Breast epithelium (tissue), 4 donors: ENCODE measurements around the gene PUS3. TPM values are rescaled to one million over a fixed set of nuclear protein-coding genes. Genes with fewer than 3 reads are reported as not detected.

ENCODE experiments used
- DNase-seq, 2 donors: peaks; one replicate each; pipeline ENCODE4 v3.0.0-alpha.2; 2019; ENCODE audit warnings: low spot score in 2 of 2
- H3K27ac ChIP-seq, 2 donors: fragments of 200-600 bp; sonication (generic) in 1 of 2; one replicate each; pipeline ENCODE4 v1.5.1; 2016 to 2019; ENCODE audit warnings: mild to moderate bottlenecking in 1 of 2
- H3K27me3 ChIP-seq, 2 donors: fragments of 200-600 bp; sonication (generic) in 1 of 2; one replicate each; pipeline versions ENCODE4 v1.5.1 to v1.6.0; 2017 to 2019; ENCODE audit warnings: control low read depth in 1 of 2, mild to moderate bottlenecking in 1 of 2
- H3K36me3 ChIP-seq: fragments of 200-600 bp; one replicate; pipeline ENCODE4 v1.5.1; 2019
- H3K4me1 ChIP-seq, 2 donors: fragments of 200-600 bp; sonication (generic); one replicate each; pipeline ENCODE4 v1.5.1; 2016 to 2019; ENCODE audit warnings: control low read depth in 1 of 2
- H3K4me3 ChIP-seq, 3 donors: fragments of 200-600 bp; sonication (generic); 1 replicate in 2 of 3; 2 replicates in 1 of 3; pipeline ENCODE4 v1.5.1; 2016 to 2019; ENCODE audit warnings: mild to moderate bottlenecking in 3 of 3, moderate library complexity in 2 of 3
- H3K9me3 ChIP-seq, 2 donors: fragments of 200-600 bp; sonication (generic) in 1 of 2; one replicate each; pipeline ENCODE4 v1.5.1; 2016 to 2019; ENCODE audit warnings: control low read depth in 1 of 2
- POLR2A ChIP-seq: fragments of 450-650 bp; IDR thresholded peaks from one replicate; pipeline ENCODE4 v1.6.1; 2016; ENCODE audit warnings: antibody characterized with exemption, mild to moderate bottlenecking, moderate library complexity
- POLR2AphosphoS5 ChIP-seq, 3 donors: sonication (generic); formaldehyde crosslinking; IDR thresholded peaks; one replicate each; pipeline ENCODE4 v1.6.1; 2017; ENCODE audit warnings: antibody characterized with exemption in 3 of 3
- intact Hi-C: fragments of 100-400 bp; cut with DNase I; formaldehyde crosslinking; loops from one replicate; pipeline ENCODE4 v1.15.1; 2023; ENCODE audit warnings: low total_unique reads
- total RNA-seq, 3 donors: library from RNA; depleted of rRNA; stranded (reverse); fragments of >200 nt; gene quantifications; one replicate each; pipeline ENCODE4 v1.1.0, GENCODE V29; 2016
- TF ChIP-seq, protein P1 (sequence below), 3 donors: fragments of 450-650 bp; IDR thresholded peaks; one replicate each; pipeline ENCODE4 v1.5.1; 2016 to 2017; ENCODE audit warnings: antibody characterized with exemption in 3 of 3, mild to moderate bottlenecking in 3 of 3, moderate library complexity in 3 of 3

Gene PUS3
- total RNA-seq, 3 donors from 2014 or later = 5.6 to 10.2 (median 8.6) TPM

DNA sequence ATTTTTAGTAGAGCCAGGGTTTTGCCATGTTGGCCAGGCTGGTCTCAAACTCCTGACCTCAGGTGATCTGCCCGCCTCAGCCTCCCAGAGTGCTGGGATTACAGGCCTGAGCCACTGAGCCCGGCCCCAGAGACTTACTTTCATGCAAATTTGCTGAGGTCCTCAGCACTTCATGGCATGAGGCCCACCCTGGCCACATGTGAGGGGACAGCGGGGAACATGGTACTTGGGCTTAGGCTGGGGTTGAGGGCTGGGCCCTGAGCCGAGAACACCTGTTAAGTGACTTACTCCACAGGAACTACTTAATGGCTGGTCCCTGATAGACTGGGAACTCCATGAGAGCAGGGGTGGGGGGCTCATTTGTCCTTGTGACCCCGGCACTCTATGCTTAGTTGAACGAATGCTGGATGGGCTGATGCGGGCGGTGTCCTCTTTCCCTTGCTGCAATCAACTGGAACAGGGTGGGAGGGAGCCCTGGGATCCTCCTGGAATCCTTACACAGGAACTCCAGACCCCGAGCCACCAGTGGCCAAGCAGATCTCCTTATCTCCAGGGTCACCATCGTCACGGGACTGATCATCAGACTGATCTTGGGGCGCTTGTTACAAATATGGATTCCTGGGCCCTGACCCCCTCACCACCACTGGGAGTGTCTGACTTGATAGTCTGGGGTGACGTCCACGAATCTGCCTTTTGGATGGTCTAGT lies 43.9 kb upstream of the PUS3 start:
- intact Hi-C loops = no loop called here
- Histone ChIP-seq H3K4me3 (no peak overlapping the region), H3K27ac (no peak overlapping the region), H3K9me3 (no peaks in the 10 kb centered on the region), H3K36me3 (no peaks in the 10 kb centered on the region), H3K27me3 (no peaks in the 10 kb centered on the region), H3K4me1 (peaks cover 6 to 11% of the 10 kb centered on the region in 2 donors)
- TF ChIP-seq POLR2A (no peak), POLR2AphosphoS5 (IDR thresholded peaks at IDR 0.05) (no peak)
- TF ChIP-seq, protein P1, sequence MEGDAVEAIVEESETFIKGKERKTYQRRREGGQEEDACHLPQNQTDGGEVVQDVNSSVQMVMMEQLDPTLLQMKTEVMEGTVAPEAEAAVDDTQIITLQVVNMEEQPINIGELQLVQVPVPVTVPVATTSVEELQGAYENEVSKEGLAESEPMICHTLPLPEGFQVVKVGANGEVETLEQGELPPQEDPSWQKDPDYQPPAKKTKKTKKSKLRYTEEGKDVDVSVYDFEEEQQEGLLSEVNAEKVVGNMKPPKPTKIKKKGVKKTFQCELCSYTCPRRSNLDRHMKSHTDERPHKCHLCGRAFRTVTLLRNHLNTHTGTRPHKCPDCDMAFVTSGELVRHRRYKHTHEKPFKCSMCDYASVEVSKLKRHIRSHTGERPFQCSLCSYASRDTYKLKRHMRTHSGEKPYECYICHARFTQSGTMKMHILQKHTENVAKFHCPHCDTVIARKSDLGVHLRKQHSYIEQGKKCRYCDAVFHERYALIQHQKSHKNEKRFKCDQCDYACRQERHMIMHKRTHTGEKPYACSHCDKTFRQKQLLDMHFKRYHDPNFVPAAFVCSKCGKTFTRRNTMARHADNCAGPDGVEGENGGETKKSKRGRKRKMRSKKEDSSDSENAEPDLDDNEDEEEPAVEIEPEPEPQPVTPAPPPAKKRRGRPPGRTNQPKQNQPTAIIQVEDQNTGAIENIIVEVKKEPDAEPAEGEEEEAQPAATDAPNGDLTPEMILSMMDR (IDR thresholded peaks at IDR 0.05) = no peak
- DNase-seq = no peak

DNA sequence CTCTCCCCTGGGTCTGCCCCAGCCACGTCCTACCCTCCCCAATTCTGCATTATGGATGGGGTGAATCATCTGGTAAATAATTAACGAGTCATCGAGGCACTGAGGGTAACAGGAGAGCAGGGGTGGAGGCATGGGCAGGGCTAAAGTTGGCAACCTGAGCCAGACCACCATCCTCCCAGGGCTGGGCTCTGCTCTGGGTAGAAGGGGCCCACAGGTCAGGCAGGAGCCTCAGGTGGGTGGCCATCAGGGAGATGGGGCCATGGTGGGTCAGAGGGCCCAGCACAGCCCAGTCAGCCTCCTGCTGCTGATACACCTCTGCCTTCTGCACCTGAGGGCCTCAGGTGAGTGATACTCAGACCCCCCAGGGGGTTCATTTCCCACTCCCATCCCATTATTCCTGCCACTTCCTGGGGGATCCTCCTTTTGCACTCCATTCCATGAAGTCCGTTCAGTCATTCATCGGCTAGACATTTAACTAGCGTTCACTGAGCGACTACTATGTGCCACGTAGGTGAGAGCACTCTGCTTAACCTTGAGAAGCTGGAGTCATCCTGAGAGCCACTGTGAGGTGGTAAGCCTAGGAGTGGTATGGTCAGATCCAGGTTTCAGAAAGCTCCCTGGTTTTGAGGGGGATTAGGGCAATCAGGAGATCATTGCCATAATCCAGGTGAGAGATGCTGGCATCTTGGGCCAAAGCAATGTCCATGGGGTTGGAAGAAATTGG lies 43.0 kb upstream of the PUS3 start, which contains the start of gene VSIG10L2:
Gene VSIG10L2 (plus strand): TSS at position 248 of the 724 bp plus-strand sequence. CDS start 12 bp downstream, at position 260.
- TF ChIP-seq, protein P1 (IDR thresholded peaks at IDR 0.05) = no peak
- TF ChIP-seq POLR2AphosphoS5 (IDR thresholded peaks at IDR 0.05) = no peak
- TF ChIP-seq POLR2A = no peak
- H3K27me3 ChIP-seq = no peaks in the 10 kb centered on the region
- peaks cover 2 to 3% of the 10 kb centered on the region in 2 donors for H3K4me1 ChIP-seq
- intact Hi-C loops = no loop called here
- no peak within 1 kb of the TSS for H3K27ac ChIP-seq
- no peaks in the 10 kb centered on the region for H3K9me3 ChIP-seq
- no peak for DNase-seq
- H3K36me3 ChIP-seq = no peaks in the 10 kb centered on the region
- H3K4me3 ChIP-seq = no peak within 1 kb of the TSS

DNA sequence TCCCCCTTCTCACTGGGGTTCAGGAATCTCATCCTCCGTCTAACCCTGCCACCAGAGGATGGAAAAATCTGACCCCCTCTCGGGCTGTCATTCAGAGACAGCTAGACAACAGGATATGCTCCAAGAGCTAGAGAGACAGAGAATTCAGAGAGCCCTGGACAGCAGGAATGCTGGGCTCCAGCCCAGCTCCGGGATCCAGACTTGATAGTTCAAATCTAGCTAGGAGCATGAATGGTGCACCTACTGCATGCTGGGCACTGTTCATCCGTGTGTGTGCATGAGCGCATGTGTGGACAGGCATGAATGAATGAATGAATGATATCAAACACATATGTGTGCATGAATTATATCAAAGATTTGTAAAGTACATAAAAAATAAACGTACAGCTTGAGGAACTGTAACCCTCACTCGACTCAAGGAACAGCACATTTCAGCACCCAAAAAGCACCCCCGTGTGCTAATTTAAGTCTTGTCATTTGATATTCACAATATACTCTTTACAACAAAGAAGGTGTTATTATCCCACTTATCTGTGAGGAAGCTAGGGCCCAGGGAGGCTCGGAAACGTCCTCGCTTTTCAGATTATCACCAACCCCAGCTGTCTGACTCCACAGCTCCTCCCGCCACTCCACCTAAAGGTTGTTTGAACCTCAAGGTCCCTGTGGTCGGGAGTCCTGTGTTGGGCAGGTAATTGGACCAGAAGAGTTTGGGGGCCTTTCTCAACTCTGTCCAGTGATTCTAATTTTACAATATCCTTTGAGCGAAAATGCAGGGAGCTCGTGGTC lies 42.2 kb upstream of the PUS3 start:
- no peak overlapping the region for H3K27ac ChIP-seq
- no peak for DNase-seq
- no peaks in the 10 kb centered on the region for H3K4me1 ChIP-seq
- TF ChIP-seq POLR2A (no peak), POLR2AphosphoS5 (IDR thresholded peaks at IDR 0.05) (no peak)
- TF ChIP-seq, protein P1 (IDR thresholded peaks at IDR 0.05) = no peak
- H3K36me3 ChIP-seq = no peaks in the 10 kb centered on the region
- no peaks in the 10 kb centered on the region for H3K27me3 ChIP-seq
- intact Hi-C loops = no loop called here
- no peaks in the 10 kb centered on the region for H3K9me3 ChIP-seq
- H3K4me3 ChIP-seq = no peak overlapping the region

DNA sequence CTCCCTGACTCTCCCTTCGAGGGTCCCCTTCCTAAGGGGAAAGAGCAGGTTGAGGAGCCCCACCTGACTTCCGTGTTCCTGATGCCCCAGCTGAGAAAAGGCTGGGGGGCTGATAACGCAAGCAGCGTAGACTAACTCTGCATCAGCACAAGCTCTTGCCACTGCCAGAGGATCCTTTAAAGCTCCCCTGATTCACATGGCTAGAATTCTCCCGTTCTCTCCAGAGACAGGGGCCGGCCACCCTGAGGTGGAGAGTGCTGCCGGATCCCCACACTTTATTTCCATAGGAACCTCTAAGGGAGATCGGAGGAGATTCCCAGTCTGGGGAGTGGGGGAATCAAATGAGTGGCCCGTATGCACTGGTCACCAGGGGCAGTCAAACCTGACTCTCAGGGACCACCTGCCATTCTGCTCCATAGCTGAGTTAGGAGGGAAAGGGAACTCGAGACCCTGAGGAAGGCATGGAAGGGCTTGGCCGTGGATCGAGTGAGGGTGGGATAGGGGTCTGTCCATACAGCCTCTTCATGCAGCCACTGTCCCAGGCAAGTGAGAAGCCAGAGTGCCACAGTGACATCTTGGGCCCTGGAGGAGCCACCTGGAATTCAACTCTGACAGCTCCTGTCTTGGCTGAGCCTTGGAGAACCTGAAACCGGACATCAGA lies 41.5 kb upstream of the PUS3 start:
- DNase-seq = no peak
- TF ChIP-seq, protein P1 (IDR thresholded peaks at IDR 0.05) = no peak
- TF ChIP-seq POLR2AphosphoS5 (IDR thresholded peaks at IDR 0.05) (no peak), POLR2A (no peak)
- Histone ChIP-seq H3K9me3 (no peaks in the 10 kb centered on the region), H3K27ac (no peak overlapping the region), H3K4me1 (no peaks in the 10 kb centered on the region), H3K36me3 (no peaks in the 10 kb centered on the region), H3K27me3 (no peaks in the 10 kb centered on the region), H3K4me3 (no peak overlapping the region)
- intact Hi-C loops = no loop called here
